NCI-H1105 treated with DMSO at 0.1 percent for 48 hours (cell line): ENCODE data around the gene FAAP20.

Source experiments
- DNase-seq: peaks from one replicate; lab custom pipeline; 2025; lab: John Stamatoyannopoulos, UW

FAAP20 gene

DNA sequence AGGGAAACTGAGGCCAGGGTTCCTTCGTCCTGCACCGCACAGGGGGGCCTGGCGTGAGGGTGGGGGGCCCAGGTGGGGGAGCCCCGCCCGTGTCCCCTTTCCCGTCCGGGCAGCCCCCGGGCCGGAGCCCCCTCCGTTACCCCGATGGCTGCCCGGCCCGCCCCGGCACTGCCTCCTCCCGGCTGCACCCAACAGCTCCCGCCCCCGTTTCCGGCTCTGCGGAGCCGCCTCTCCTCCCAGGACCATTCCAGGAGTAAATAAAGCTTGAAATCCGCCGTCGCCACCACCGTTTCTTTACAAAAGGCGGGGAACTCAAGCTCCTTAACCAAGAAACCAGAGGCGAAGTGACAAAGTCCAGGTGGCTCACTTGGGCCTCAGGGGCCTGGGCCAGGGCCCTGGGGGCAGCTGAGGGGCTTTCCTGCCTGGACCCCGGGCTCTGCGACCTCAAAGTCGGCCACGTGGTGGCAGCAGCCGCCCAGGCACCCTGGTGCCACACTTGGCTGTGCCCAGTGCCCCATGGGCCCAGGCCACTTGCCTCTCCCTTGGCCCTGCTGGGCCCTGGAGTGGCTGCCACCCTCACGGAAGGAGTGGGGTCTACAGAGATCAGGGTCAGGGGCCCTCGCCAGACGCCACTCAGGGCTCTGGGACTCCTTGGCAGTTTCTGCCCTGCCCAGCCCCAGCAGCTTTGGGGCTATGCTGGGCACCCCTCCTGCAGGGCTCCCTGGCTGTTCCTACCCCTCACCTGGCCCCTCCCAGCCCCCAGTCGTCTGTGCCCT, 514 bp upstream of the FAAP20 start:
- peak; percentile 68 for DNase-seq

DNA sequence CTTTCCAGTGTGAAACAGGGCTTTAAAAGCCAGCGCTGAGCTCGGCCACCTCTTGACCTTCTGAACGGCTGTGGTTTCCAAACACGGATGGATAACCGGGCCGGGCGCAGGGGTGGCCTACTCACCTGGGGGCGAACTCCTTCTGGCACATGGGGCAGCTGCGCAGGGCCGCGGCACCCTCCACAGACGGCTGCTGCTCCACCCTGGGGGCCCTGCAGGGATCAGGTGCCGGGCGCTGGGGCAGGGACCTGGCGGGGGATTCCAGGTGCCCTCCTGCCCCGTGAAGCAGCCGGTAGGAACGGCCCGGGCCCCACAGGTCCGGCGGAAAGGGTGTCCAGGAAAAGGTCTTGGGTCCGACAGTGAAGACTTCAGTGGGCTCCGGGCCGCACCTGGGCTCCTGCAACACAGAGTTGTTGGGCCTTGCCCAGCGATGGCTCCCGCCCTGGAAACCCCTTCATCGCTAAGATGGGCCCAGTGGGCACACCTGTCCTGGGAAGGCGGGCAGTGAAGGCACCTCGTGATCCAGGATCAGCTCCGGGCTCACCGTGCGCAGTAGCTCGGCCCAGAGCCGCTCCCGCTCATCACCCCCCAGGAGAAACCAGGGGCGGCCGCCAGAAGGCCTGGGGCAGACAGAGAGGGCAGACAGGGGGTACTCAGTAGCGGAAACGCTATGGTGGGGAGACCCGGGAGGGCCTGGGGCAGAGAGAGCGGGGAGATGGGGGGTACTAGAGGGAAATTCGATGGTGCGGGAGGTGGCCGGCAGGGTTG, 874 bp downstream of the FAAP20 start:
- DNase-seq = no peak

DNA sequence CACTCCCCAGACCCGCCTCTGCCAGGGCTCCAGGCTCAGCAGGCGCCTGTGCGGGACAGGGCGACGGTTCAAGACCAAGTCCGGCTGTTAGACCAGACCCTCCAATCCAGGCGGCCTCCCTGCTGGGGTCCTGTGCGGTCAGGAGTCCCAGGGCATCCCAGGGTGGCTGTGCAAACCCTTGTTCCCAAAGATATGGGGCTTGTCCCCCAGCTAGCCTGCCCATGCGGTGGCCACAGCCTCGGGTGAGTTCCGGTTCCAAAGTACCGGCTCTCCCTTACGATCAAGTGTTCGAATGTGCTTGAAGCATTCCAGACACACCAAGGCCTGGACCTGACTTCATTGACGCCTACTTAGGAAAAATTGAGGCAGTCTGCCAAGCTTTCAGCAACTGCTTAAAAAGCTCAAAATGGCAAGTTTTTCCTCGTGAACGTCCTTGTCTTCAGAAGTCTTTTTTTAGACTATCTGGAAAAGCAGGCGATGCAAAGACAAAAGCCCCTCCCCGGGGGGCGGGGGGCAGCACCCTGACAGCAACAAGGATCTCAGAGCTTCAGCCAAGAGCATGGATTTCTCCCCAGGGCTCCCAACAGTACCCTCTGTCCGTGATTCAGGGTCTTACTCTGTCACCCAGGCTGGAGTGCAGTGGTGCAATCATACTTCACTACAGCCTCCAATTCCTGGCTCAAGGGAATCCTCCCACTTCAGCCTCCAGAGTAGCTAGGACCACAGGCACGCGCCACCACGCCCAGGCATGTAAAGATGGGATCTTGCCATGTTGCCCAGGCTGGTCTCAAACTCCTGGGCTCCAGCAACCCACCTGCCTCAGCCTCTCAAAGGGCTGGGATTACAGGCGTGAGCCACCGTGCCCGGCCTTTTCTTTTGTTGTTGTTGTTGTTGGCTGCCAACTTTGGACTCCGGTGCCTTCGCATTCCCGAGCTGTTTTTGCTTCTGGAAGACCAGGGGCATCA, 2.3 kb downstream of the FAAP20 start:
- DNase-seq = no peak

DNA sequence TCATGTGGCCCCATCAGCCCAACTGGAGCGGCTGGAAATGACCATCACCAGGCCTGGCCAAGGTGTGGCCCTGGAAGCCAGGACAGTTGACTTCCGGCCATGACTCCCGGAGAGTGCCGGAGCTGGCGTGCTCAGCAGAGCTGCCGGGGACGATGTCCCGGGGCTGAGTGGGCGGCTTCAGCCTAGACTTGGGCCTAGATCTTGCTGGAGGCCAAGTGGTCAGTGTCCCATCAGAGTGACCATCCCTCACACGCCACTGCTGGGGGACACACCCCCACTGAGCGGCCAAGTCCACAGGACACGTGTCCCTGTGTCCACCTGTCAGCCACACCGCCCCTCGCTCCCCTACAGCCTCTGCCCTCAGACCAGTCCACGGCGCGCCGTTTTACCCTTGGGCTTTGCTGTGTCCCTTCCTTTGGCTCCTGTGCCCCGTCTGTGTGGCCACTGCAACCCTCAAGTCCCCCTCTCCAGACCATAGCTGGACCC, 4.0 kb downstream of the FAAP20 start:
- no peak for DNase-seq

DNA sequence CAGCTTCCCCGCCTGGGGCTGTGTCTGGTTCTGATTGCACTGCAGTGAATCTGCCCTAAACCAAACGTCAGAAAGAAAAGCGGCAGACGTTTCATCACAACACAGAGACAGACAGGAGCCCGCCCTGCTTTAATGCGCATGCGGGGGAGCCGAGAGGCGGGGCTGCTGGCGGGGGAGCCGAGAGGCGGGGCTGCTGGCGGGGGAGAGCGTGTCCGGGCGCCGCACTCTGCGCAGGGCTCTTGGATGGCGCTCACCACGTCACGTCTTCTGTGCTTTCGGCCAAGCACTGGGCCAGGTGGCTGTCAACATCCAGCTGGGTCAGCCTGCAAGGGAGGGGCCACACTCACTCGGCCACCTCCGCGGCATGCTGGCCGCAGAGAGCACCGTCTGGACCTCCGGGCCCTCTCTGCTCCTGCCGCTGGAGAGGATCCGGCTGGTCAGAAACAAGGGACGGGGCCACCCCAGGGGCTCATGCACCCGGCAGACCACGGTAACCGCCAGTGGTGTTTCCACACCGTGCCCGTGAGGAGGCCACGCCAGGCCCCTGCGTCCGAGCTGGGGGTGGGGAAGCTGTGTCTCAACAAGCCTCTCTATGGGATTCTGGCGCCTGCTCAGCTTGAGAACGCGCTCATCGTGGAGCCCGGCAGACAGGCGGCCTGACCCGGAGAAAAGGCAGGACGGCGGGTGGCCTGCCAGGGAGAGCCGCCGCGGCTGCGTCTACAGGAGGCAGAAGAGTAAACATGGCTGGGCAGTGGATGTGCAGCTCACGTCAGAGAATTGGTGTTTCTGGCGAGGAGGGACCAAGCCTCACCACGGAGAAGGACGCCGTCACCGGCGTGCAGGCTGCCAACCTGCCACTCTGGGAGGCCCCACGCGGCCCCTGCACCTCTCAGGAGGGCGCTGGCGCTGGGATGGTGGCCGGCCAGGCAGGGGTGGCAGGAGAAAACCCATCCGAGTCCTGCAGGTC, 4.8 kb downstream of the FAAP20 start:
- DNase-seq = peak; percentile 93

DNA sequence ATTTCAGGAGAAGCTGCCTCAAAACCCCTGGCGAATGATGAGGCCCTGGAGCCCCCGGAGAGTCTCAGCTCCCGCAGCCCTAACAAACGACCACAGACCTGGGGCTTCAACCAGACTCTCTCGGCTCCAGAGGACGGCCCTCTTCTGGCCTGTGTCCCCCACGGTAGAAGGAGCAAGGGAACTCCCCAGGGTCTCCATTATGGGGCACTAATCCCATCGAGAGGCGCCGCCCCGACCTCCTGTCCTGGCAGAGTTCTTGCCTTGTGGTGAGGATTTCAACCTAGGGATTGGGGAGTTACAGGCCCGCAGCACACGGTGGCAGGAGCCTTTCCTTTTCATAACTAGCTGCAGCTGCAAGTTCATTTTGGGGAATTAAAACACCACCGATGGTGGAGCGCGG, 6.2 kb downstream of the FAAP20 start:
- no peak for DNase-seq

DNA sequence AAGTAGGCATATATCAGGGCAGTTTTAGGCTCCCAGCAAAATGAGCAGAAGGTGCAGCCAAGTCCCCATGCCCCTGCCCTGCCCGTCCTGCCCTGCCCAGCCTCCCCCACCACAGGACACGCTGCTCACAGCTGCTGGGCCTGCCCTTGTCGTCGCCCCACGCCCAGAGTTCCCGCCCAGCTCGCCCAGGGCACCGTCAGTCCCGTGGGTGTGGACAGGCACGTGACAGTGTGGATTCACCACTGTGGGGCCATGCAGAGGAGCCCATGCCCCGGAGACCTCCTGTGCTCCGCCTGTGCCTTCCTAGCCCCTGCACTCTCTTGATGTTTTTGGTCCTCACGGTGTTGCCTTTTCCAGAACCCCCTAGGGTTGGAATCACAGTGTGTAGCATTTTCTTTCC, 7.0 kb downstream of the FAAP20 start:
- DNase-seq = no peak

DNA sequence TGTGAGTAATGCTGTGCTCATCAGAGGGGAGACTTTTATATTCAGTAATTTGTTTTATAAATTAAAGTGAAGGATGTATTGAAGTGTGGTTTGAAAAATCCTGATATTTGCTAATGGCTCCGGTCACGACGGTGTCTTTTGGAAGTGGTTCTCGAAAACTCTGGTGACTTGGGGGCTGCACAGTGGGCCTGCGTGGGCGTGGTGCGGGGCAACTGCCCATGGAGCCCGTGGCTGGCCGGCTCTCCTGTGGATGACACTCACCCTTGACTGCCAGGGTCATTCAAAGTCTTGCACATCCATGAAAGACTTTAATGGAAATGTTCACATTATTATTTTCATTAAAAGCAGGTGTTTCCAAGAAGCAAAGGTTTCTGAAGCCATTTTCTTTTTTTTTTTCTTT, 7.7 kb downstream of the FAAP20 start:
- DNase-seq = no peak

DNA sequence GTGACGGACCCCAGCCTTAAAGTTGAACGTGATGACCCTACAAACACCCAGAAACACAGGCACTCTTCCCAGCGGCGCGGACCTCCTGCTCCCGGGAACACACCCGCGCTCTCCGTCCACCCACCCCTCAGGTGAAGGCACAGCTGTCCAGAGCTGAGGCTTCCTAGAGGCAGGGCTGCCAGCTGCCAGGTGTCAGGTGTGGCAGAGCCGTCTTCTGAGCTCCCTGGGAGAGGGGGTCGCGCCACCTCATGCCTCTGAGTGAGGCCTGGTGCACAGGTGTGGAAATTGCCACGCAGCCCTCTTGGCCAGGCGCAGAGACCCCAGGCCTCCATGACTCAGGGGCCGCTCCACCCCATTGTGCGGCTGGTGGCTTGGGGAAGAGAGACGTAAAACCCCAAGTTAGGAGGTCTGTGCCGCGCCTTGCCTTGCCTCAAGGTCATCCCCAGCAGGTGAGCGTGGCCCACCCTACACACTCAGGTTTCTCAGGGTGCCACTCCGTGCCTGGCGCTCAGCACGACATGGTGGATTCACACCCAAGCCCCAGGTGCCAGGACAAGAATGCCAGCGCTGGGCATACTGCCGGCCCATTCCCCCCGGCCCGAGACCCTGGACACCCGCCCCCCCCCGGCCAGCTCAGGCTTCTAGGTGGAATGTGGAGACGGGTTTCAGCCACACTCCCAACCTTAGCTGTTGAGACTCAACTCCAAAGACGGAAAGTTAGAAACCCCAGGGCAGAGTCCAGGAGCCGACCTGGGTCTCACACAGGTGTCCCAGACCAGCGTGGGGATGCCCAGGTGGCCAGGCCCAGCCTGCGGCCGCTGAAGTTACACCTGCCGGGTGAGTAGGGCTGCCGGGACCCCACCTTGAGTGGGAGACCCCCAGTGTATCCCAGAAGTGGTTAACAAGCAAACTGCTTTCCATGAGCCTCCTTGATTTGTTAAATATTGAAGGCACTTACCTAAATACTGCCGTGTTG, 8.4 kb downstream of the FAAP20 start:
- no peak for DNase-seq

DNA sequence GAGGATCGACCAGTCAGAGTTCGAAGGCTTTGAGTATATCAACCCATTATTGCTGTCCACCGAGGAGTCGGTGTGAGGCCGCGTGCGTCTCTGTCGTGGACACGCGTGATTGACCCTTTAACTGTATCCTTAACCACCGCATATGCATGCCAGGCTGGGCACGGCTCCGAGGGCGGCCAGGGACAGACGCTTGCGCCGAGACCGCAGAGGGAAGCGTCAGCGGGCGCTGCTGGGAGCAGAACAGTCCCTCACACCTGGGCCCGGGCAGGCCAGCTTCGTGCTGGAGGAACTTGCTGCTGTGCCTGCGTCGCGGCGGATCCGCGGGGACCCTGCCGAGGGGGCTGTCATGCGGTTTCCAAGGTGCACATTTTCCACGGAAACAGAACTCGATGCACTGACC, 9.6 kb downstream of the FAAP20 start:
- no peak for DNase-seq

DNA sequence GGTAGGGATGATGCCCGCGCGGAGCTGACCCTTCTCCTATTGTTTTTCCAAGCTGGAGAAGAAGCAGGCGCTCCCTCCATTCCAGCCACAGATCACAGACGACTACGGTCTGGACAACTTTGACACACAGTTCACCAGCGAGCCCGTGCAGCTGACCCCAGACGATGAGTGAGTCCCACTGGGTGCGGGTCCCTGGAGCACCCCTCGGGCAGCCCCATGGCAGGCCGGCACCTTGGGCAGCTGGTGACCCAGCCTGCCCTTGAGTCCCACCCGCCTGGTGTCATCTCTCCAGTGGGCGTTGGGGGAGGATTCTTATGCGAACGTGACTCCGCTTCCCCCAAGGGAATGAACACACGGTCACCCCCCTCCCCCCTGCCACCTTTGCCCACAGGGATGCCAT, 10.0 kb downstream of the FAAP20 start:
- DNase-seq = no peak

DNA sequence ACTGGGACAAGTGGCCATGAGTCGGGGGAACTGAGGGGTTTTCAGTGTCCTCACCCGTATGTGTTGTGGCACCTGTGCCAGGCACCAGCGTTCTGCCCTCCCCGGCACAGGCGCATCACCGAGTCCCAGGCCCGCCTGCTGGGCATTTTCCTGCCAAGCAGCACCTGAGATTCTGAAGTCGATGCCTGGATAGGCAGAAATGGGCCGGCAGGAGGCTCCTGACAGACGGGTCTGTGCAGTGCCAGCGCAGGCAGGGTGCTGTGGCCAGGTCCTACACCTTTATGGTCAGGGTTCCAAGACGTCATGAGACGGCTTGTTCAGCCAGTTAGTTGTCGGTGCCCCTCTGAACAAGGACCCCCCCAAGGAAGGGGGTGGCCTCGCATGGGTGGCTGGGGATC, 10.6 kb downstream of the FAAP20 start:
- no peak for DNase-seq

DNA sequence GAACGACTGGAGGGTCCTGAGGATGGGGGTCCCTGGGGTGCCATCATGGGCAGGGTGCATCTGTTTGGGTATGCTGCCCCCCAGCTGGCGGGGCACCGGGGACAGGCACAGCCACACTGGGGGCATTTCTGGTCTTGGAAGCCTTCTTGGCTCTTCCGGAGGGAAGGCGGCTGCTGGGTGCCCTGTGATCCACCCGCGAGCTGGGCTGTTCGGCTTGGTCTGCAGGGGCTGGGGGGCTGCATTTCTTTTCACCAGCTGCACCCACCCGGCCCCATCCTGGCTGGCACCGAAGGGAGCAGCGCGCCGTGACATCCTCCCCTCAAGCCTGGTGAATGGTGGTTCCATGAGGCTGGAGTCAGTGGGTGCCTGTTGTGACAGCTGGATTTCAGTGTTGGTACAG, 12.2 kb downstream of the FAAP20 start:
- no peak for DNase-seq

DNA sequence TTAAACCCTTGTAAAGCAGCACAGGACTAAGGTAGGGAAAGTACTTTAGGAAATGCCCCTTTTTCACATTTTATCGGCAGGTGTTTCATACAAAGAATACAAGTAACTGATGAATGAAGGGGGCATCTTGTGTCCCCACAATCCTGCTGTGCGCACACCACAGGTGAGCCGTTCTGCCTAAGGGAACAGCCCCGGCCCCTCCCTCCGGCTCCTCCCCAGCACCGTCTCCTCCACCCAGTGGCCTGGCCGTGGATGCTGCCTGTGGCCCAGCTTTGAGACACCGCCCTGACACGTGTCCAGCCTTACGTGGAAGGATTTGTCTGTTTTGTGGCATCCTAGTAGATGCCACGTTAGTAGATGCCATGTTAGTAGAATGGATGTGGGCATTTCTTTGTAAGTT, 12.8 kb downstream of the FAAP20 start:
- no peak for DNase-seq

DNA sequence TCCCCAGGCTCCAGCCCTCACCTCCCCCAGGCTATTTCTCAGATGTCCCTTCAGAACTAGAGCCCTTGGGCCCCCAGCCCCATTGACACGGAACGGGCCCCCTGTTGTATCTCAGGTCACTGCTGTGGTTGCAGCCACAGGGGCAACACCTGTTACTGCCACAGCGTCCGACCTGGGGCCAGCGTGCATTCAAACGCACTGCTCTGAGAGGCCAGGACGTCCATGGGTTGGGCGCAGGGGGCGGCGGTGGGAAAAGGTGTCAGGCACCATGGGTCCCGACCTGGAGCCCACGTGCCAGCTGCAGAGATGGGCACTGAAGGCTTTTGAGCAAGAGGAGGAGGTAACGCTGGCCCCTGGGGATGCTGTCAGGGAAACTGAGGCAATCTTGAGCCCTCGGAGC, 13.3 kb downstream of the FAAP20 start:
- no peak for DNase-seq

DNA sequence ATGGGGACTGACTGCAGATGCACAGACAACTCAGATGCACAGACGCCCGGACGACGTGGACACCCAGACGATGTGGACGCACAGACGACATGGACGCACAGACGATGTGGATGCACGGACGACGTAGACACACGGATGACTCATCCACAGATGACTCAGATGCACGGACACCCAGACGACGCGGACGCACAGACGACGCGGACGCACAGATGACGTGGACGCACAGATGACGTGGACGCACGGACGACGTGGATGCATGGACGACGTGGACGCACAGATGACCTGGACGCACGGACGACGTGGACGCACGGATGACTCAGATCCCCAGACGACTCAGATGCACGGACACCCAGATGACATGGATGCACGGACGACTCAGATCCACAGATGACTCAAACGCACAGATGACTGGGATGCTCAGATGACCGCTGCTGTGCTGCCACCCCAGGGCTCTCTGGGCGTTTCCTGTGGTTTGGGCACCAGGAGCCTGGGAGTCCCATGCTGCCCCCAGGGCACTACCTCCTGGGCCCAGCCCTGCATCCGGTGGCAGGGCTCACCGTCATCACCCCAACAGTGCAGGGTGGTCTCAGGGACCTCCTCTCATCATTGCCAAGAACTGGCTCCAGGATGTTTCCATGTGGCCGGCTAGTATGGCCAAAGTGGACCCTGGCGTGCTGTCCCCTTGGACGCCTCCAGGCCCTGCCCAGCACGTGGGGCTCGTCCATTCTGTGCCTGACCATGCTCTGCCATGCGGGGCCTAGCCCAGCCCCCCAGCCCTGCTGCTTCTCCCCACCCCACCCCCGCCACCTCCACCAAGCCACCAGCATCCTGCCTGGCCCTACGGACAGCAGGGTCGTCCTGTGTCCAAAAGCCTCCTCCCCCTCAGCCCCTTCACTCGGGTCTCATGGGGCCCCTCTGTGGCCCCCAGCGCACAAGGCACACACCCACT, 14.0 kb downstream of the FAAP20 start:
- DNase-seq = no peak

DNA sequence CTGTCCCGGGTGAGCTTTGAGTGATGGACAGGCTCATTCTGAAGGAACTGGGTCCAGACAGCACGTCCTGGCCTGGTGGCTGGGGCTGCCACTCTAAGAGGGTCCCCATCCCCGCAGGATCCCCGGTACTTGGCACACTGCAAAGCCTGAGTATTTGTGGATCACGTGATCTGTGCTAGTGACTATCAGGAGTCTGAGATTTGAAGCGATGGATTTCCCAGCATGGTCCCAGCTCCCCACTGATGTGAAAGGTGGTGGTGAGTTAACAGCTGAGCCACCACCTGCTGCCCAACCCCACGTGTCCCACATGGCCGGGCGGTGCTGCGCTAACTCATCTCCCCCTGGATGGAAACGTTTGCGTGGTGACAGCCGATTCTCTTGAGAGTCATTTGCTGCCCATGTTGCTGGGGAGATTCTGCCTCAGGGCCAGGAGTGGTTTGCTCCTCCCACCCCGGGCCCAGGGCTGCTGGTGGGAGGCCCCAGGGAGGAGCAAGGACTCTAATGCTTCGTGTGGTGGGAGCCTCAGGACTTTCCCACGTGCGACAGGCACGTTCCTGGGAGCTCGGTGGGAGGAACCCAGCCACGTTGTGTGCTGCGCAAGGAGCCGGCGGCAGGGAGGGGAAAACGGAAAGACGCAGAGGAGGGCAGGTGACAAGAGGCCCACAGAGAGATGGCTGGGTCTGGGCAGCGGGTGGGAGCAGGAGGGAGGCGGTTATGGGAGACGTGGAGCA, 15.1 kb downstream of the FAAP20 start:
- DNase-seq = no peak

DNA sequence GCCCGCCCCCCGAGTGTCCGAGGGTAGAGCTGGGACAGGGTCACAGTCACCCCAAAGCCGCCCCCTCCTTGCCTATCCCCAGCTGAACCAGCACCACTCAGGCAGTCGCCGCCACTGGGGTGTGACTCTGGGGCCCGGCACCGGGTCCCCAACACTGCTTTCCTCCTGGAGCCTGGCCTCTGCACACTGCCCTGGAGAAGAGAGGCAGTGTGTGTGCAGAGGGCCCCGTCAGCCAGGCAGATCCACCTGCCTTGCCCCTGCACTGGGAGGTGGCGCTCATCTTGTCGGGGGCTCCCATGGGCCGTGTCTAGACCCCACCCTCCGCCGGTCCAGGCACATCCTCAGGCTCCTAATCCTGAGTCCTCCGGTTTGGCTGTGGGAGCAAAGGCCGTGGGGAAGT, 15.7 kb downstream of the FAAP20 start:
- DNase-seq = no peak
